Immature natural killer cell (primary cell): ENCODE measurements around the gene IQSEC3. TPM values are rescaled to one million over a fixed set of nuclear protein-coding genes. Genes with fewer than 3 reads are reported as not detected.

Experiments used
- DNase-seq, 3 donors: peaks; one replicate each; pipeline ENCODE4 v3.0.0; 2022; ENCODE audit warnings: mixed read lengths in 1 of 3
- H3K27ac Mint-ChIP-seq, 6 donors: one replicate each; pipeline ENCODE4 v1.8.0; 2020; ENCODE audit warnings: mixed read lengths in 6 of 6, mild to moderate bottlenecking in 5 of 6, inconsistent platforms in 4 of 6, moderate library complexity in 3 of 6
- H3K27me3 Mint-ChIP-seq, 3 donors: one replicate each; pipeline ENCODE4 v1.8.0; 2020 to 2021; ENCODE audit warnings: low read depth in 3 of 3, mild to moderate bottlenecking in 3 of 3, mixed read lengths in 3 of 3, moderate library complexity in 3 of 3, inconsistent platforms in 1 of 3
- H3K36me3 Mint-ChIP-seq, 3 donors: one replicate each; pipeline ENCODE4 v1.8.0; 2020; ENCODE audit warnings: mixed read lengths in 3 of 3, inconsistent platforms in 2 of 3, mild to moderate bottlenecking in 2 of 3
- H3K4me1 Mint-ChIP-seq, 2 donors: one replicate each; pipeline ENCODE4 v1.8.0; 2020; ENCODE audit warnings: inconsistent platforms in 2 of 2, mild to moderate bottlenecking in 2 of 2, mixed read lengths in 2 of 2, moderate library complexity in 1 of 2
- H3K4me3 Mint-ChIP-seq, 5 donors: one replicate each; pipeline ENCODE4 v1.8.0; 2020; ENCODE audit warnings: mild to moderate bottlenecking in 5 of 5, mixed read lengths in 5 of 5, inconsistent platforms in 3 of 5, moderate library complexity in 3 of 5
- H3K9me3 Mint-ChIP-seq, 6 donors: one replicate each; pipeline ENCODE4 v1.8.0; 2020; ENCODE audit warnings: mild to moderate bottlenecking in 6 of 6, mixed read lengths in 6 of 6, inconsistent platforms in 4 of 6, moderate library complexity in 3 of 6
- polyA plus RNA-seq, 3 donors: library from polyadenylated mRNA; unstranded; fragments of 300-500 nt; fragmentation: Illumina TruSeq; gene quantifications; one replicate each; pipeline ENCODE4 v1.2.3, GENCODE V29; 2021

IQSEC3 gene
- polyA plus RNA-seq, 3 donors from 2014 or later, result 0.07 TPM; not detected in 2

DNA sequence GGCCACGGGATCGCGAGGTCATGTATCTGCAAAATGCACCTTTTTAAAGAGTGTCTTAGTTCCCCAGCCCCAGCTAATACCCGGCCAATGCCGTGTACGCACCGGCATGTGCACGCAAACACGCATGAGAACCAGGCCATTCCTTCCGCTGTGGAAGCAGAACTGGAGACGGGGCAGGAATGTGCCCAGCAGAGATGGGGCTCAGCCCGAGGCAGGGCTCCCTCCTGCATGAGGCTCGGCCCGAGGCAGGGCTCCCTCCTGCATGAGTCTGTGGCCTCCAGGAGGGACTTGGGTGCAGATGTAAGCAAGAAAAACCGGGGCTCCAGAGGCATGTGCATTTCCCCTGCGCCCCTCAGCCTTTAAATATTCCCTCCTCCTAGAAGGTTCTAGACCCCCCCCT, 109.2 kb downstream of the IQSEC3 start:
- Mint-ChIP-seq H3K36me3 (no peaks in the 10 kb centered on the region), H3K27me3 (peaks cover 2 to 5% (median 4%) of the 10 kb centered on the region in 3 donors), H3K27ac (no peak overlapping the region), H3K4me1 (peaks cover 11 to 19% of the 10 kb centered on the region in 2 donors), H3K9me3 (no peaks in the 10 kb centered on the region), H3K4me3 (no peak overlapping the region)
- DNase-seq, result no peak

- no peaks in the 10 kb centered on the region for H3K36me3 Mint-ChIP-seq
- H3K4me3 Mint-ChIP-seq, result no peak overlapping the region
- H3K4me1 Mint-ChIP-seq, result peaks cover 13 to 24% of the 10 kb centered on the region in 2 donors
- peak overlapping the region in 2 of 6 donors; percentile 47 to 71 for H3K27ac Mint-ChIP-seq
- peak in 1 of 3 donors; percentile 12 for DNase-seq
- H3K9me3 Mint-ChIP-seq, result no peaks in the 10 kb centered on the region
- peaks cover under 1 to 5% (median 2%) of the 10 kb centered on the region in 3 donors for H3K27me3 Mint-ChIP-seq
Measured at GRCh38 chr12:176321-177181, 110.0 kb downstream of the IQSEC3 start.

GRCh38 chr12:177336-177979, 110.9 kb downstream of the IQSEC3 start:
- no peak overlapping the region for H3K27ac Mint-ChIP-seq
- no peaks in the 10 kb centered on the region for H3K9me3 Mint-ChIP-seq
- H3K4me3 Mint-ChIP-seq, result no peak overlapping the region
- H3K4me1 Mint-ChIP-seq, result peaks cover 13 to 24% of the 10 kb centered on the region in 2 donors
- no peak for DNase-seq
- H3K27me3 Mint-ChIP-seq, result peaks cover 0 to 5% (median 2%) of the 10 kb centered on the region in 3 donors
- H3K36me3 Mint-ChIP-seq, result no peaks in the 10 kb centered on the region

GRCh38 chr12:177980-178828, 111.6 kb downstream of the IQSEC3 start:
- H3K4me3 Mint-ChIP-seq, result no peak overlapping the region

GRCh38 chr12:178829-179109, 112.2 kb downstream of the IQSEC3 start:
- H3K27ac Mint-ChIP-seq, result peak overlapping the region in 1 of 6 donors; percentile 35
- no peak overlapping the region for H3K4me3 Mint-ChIP-seq
- H3K4me1 Mint-ChIP-seq, result peaks cover 13 to 24% of the 10 kb centered on the region in 2 donors

More at GRCh38 chr12:177980-178828, 111.6 kb downstream of the IQSEC3 start:
- Mint-ChIP-seq H3K36me3 (no peaks in the 10 kb centered on the region), H3K4me1 (peaks cover 13 to 24% of the 10 kb centered on the region in 2 donors), H3K9me3 (no peaks in the 10 kb centered on the region), H3K27me3 (peaks cover 0 to 5% (median 2%) of the 10 kb centered on the region in 3 donors), H3K27ac (peak overlapping the region in 3 of 6 donors; percentile 35 to 37 (median 37))
- no peak for DNase-seq

GRCh38 chr12:179131-179884, 112.7 kb downstream of the IQSEC3 start:
- Mint-ChIP-seq H3K4me1 (peaks cover 13 to 24% of the 10 kb centered on the region in 2 donors), H3K9me3 (no peaks in the 10 kb centered on the region), H3K27me3 (peaks cover 0 to 8% (median 0%) of the 10 kb centered on the region in 3 donors), H3K36me3 (no peaks in the 10 kb centered on the region), H3K27ac (peak overlapping the region in 2 of 6 donors; percentile 43 to 62), H3K4me3 (no peak overlapping the region)
- no peak for DNase-seq

More at GRCh38 chr12:178829-179109, 112.2 kb downstream of the IQSEC3 start:
- Mint-ChIP-seq H3K36me3 (no peaks in the 10 kb centered on the region), H3K9me3 (no peaks in the 10 kb centered on the region), H3K27me3 (peaks cover 0 to 7% (median 3%) of the 10 kb centered on the region in 3 donors)
- no peak for DNase-seq

DNA sequence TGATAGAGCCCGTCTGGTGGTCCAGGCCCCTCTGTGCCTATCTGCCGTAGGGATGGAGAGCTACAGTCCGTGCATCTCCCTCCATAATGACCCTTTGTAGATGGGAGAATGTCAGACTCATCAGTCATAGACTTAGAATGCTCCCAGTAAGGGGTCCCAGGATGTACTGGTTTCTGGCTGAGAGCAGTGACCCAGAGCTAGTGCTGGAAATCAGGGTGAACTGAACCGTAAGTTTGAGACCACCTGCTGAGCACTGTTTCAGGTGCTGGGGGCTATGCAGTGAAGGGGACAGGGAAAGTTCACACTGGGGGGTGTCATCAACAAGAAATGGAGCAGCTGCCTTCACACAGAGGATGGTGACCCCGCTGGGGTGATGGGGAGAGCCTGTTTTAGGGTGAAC, 113.3 kb downstream of the IQSEC3 start:
- DNase-seq, result no peak

GRCh38 chr12:180445-180844, 113.9 kb downstream of the IQSEC3 start:
- peak; percentile 39 to 55 (median 47) for DNase-seq
- Mint-ChIP-seq H3K36me3 (no peaks in the 10 kb centered on the region), H3K4me3 (peak overlapping the region; percentile 16 to 70 (median 69)), H3K27ac (peak overlapping the region; percentile 43 to 83 (median 61)), H3K27me3 (peaks cover 0 to 12% (median 5%) of the 10 kb centered on the region in 3 donors), H3K4me1 (peaks cover 13 to 24% of the 10 kb centered on the region in 2 donors), H3K9me3 (no peaks in the 10 kb centered on the region)

More for the DNA sequence above, 113.3 kb downstream of the IQSEC3 start:
- peak overlapping the region in 4 of 5 donors; percentile 26 to 70 (median 70) for H3K4me3 Mint-ChIP-seq
- H3K27me3 Mint-ChIP-seq, result peaks cover 0 to 10% (median under 1%) of the 10 kb centered on the region in 3 donors
- H3K4me1 Mint-ChIP-seq, result peaks cover 13 to 24% of the 10 kb centered on the region in 2 donors
- no peaks in the 10 kb centered on the region for H3K36me3 Mint-ChIP-seq
- H3K9me3 Mint-ChIP-seq, result no peaks in the 10 kb centered on the region
- peak overlapping the region; percentile 26 to 83 (median 54) for H3K27ac Mint-ChIP-seq

DNA sequence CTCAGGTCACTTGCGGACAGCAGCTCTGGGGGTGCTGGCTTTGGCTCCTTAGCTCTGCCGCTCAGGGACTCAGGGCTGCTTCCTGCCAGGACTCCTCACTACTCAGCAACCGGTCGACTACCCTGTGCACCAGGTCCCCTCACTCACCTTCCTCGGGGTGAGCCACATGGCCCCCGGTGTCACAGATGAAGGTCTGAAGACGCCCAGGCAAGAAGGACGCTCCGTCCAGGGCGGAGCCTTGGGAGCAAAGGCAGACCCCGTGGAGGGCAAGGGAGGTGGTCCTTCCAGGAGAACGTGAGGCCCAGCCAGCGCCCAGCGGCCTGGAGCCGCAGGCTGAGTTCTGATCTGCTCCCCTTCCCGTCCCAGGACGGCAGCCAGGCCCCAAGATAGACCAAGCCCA, 115.4 kb downstream of the IQSEC3 start:
- no peaks in the 10 kb centered on the region for H3K9me3 Mint-ChIP-seq
- H3K4me1 Mint-ChIP-seq, result peaks cover 16 to 26% of the 10 kb centered on the region in 2 donors
- no peaks in the 10 kb centered on the region for H3K36me3 Mint-ChIP-seq
- peaks cover 5 to 12% (median 12%) of the 10 kb centered on the region in 3 donors for H3K27me3 Mint-ChIP-seq
- no peak overlapping the region for H3K4me3 Mint-ChIP-seq
- no peak for DNase-seq
- H3K27ac Mint-ChIP-seq, result no peak overlapping the region

- Mint-ChIP-seq H3K4me1 (peaks cover 21 to 29% of the 10 kb centered on the region in 2 donors), H3K9me3 (no peaks in the 10 kb centered on the region), H3K4me3 (no peak overlapping the region), H3K36me3 (no peaks in the 10 kb centered on the region), H3K27me3 (peaks cover 5 to 14% (median 12%) of the 10 kb centered on the region in 3 donors), H3K27ac (no peak overlapping the region)
- no peak for DNase-seq
Measured at GRCh38 chr12:182381-182892, 115.9 kb downstream of the IQSEC3 start.

DNA sequence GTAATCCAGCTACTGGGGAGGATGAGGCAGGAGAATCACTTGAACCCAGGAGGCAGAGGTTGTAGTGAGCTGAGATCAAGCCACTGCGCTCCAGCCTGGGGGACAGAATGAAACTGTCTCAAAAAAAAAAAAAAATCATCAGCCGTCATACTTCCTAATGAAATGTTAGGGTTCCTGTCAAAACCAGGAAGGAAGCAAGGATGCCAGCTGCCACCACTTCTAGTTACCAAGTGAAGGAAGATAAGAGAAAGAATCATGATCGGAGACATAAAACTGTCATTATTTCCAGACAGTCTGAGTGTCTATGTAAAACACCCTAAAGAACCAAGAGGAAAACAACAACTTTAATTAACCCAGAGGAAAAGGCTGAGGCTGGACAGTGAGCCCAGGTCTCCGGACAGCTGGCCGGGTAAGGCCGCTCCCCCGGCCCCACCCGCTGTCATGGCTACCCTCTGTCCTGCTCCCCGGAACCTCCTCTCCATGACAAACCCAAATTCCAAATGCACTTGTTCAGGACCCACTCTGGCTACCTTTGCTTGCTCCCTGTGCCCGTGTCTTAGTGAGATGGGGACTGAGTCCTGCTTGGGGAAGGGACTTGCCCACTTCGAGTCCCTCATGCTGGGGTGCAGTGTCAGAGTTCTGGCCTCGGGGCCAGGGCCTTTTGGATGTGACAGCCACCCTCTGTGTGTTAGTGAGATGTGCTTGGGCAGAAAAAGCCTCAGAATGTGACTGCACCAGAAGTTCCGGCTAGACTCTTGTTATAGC, 118.4 kb downstream of the IQSEC3 start:
- peaks cover 9 to 21% (median 12%) of the 10 kb centered on the region in 3 donors for H3K27me3 Mint-ChIP-seq
- no peak overlapping the region for H3K4me3 Mint-ChIP-seq
- H3K4me1 Mint-ChIP-seq, result peaks cover 30 to 38% of the 10 kb centered on the region in 2 donors
- no peak overlapping the region for H3K27ac Mint-ChIP-seq
- no peaks in the 10 kb centered on the region for H3K9me3 Mint-ChIP-seq
- H3K36me3 Mint-ChIP-seq, result no peaks in the 10 kb centered on the region
- no peak for DNase-seq

DNA sequence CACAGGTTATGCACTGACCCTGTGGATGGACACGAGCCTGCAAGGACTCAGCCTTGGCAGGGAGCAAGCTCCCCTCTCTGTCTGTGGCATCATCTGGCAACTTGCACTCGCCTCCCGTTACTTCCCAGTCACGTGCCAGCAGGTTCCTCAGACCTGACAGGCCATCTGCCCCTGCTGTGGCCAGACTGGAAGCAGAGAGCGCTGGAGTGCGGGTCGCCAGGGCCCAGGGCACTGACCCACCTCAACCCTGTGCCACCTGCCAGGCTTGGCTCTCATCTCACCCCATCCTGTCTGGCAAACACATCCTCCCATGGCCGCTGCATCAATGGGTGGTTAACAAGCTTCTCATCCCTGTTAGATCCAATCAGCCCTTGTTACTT, 119.0 kb downstream of the IQSEC3 start:
- Mint-ChIP-seq H3K27ac (no peak overlapping the region), H3K4me3 (no peak overlapping the region), H3K36me3 (no peaks in the 10 kb centered on the region), H3K9me3 (no peaks in the 10 kb centered on the region), H3K27me3 (peaks cover 9 to 22% (median 12%) of the 10 kb centered on the region in 3 donors), H3K4me1 (peaks cover 24 to 32% of the 10 kb centered on the region in 2 donors)
- DNase-seq, result no peak
